Activated CD4-positive, alpha-beta T cell treated with anti-CD3 and anti-CD28 coated beads, Interleukin-2, amount 50 U/mL, for 24 hours (primary cell): ENCODE data around the gene COTL1.

Source experiments
- DNase-seq, 2 donors: peaks; one replicate each; pipeline ENCODE4 v3.0.0-alpha.2; 2020; ENCODE audit warnings: low read depth in 1 of 2, low spot score in 1 of 2

Gene COTL1

DNA sequence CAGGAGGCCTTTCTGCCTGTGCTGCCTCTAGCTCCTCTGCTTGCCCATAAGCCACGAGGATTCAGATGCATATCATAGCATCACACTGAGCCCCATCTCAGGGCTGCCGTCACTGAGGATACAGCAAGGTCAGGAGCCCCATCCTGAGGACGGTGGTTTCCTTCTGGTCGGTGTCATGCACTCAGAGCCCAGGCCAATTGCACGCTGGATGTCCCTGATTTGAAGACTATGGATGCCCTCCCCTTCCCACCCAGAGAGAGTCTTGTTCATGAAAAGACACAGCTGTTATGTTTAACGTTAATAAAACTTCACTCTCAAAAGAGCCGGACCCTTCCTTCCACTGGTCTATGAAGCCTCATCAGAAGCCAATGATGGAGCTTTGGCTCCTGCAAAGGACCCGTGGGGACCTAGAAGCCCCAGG is 19.9 kb downstream of the COTL1 start:
- DNase-seq = no peak

DNA sequence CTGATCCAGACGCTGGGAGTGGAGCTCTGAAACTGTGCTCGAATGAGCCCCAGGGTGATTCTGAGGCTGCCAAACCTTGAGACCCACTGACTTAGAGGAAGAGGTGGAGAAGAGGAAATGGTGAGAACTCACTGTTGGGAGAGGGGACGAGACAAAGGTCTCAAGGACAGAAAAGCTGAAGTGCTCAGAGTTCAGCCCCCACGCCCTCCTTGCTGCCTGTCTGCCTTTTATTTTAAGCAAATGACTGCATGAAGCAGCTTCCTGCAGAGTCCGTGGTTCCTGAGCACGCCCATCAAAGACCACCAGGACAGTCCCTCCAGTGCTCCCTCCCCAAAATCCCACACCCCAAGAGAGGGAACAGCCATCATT is 20.4 kb downstream of the COTL1 start:
- DNase-seq = no peak

DNA sequence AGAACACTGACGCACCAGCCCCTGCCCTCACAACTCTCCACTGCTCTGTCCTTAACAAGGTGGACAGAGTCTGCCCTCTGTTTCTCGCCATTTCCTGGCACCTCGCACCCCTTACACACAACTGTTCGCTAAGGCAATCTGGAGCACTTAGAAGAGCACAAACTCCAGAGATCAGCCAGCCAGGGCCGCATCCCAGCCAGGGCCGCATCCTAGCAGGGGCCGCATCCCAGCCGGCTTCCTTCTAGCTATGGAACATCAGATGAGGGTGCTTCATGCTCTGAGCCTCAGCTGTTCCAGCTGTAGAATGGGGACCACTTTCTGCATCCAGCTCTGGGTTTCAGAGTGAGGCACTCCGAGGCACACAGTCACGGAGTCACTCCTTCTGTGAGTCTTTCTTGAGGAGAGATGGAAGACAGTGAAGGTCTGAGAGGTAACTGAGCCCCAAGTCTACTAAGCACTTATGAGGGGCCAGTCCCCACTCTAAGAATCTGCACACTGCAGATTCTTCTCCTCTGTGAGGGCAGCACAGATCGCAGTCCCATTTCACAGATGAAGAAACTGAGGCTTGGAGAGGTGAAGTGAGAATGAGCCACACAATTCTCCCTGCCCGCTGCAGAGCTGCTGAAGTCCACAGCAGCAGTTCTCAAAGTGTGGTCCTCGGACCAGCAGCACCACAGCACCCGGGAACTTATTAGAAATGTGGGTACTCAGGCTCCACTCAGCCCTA is 20.9 kb downstream of the COTL1 start:
- no peak for DNase-seq

- no peak for DNase-seq
These were observed 21.7 kb downstream of the COTL1 start for GRCh38 chr16:84596161-84596560.

DNA sequence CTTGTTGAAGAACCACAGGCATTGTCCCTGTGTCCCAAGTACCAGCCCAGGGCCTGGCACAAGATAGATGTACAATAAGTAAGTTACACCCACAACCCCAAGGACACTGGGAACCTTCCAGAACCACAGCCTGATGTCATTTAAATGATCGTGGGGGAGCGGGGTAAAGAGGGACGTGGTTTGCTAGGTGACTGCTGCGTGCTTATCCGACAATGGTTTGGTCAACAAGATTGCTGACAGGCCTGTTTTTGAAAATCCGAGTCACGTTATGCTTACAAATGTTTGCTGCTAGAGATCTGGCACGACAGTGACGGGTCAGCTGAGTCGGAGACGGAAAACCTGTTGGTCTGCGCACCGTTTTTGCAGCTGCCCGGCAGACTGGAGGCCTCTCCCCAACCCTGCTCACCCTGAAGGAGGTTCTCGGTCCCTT is 22.8 kb downstream of the COTL1 start:
- no peak for DNase-seq

- DNase-seq = no peak
These were observed 23.2 kb downstream of the COTL1 start for GRCh38 chr16:84594725-84595038.

- peak in 1 of 2 donors; percentile 43 for DNase-seq
These were observed 23.8 kb downstream of the COTL1 start for GRCh38 chr16:84593825-84594724.

DNA sequence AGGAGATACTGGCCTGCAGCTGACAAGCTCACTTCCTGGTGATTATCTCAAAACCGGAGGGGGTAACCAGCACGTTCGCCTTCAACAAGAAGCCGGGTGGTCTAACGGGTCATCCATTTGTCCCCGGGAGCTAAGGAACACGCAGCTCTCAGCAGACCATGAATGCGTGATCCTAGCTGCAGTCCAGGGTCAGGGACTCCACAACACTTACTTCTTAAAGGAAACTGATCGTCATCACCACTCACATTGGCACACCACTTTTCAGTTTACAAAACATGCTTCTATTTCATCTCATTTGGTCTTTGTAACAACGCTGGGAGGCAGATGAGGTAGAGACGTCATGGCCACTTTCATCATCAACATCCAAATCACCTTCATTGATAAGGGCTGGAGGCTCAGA is 25.2 kb downstream of the COTL1 start:
- no peak for DNase-seq

- no peak for DNase-seq
These were observed 27.7 kb downstream of the COTL1 start for GRCh38 chr16:84589975-84590719.

DNA sequence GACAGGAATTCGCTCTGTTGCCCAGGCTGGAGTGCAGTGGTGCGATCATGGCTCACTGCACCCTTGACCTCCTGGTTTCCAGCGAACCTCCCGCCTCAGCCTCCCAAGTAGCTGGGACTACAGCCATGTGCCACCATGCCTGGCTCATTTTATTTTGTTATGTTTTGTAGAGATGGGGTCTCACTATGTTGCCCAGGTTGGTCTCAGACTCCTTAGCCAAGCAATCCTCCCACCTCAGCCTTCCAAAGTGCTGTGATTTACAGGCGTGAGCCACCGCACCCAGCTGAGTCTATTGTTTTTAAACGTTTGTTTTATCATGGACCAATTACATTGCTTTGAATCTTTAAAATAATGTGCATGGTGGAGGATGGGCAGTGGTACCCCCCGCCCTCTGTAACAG is 28.9 kb downstream of the COTL1 start:
- DNase-seq = no peak

- DNase-seq = no peak
These were observed 32.0 kb downstream of the COTL1 start for GRCh38 chr16:84585886-84586285.

GRCh38 chr16:84585467-84585866 is 32.4 kb downstream of the COTL1 start:
- no peak for DNase-seq

DNA sequence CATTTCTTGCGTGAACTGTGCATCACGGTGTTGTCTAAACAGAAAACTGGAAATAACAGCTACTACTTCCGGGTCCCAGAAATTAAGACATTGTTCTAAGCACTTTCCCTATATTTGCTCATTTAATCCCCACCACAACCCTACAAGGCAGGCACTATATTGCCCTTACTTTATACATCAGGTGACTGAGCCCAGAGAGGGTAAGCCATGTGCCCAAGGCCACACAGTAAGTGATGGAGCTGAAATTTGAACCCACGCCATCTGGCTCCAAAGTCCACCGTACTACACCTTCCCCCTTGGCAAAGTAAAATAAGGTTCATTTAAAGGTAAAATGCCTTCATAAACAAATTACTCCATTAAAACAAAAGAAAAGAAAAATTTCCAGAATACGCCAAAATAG is 33.2 kb downstream of the COTL1 start:
- no peak for DNase-seq

DNA sequence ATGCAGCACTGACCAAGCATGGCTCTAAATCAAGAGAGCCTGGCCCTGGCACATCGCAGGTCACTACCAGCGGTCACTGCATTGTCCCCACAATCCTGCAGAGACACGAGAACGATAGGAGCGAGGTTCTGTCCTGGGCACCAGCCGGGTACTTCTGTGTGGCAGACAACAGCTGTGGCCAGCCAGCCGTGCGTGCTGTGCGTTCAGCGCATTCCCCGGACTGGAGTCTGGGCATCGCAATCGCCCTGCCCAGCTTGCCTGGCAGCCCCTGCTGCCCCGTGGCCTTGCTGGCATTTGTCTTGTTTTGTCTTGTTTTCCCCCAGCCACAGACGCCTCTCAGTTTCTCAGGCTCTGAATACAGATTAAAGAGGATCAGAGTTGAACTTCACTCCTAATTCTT is 33.9 kb downstream of the COTL1 start:
- no peak for DNase-seq

- no peak for DNase-seq
These were observed 34.8 kb downstream of the COTL1 start for GRCh38 chr16:84582958-84583516.

- DNase-seq = no peak
These were observed 36.7 kb downstream of the COTL1 start for GRCh38 chr16:84581158-84581557.

- no peak for DNase-seq
These were observed 37.9 kb downstream of the COTL1 start for GRCh38 chr16:84579936-84580335.

DNA sequence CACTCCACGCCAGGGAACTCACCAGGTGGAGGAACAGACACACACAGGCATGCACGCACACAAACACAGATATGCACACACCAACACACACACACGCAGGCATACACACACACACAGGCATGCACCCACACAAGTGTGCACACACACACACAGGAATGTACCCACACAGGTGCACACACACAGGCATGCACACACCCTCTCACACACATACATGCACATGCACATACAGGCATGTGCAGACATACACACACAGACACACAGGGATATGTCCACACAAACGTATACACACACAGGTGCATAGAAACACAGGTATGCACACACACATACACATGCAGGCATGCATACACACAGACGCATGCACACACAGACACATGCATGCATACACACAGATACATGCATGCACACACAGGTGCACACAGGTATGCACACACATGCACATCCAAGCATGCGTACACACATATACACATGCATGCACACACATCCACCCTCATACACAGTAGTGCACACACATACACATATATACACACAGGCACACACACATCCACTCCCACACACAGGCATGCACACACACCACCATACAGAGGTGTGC is 39.2 kb downstream of the COTL1 start:
- DNase-seq = no peak

- no peak for DNase-seq
These were observed 40.7 kb downstream of the COTL1 start for GRCh38 chr16:84577034-84577803.

DNA sequence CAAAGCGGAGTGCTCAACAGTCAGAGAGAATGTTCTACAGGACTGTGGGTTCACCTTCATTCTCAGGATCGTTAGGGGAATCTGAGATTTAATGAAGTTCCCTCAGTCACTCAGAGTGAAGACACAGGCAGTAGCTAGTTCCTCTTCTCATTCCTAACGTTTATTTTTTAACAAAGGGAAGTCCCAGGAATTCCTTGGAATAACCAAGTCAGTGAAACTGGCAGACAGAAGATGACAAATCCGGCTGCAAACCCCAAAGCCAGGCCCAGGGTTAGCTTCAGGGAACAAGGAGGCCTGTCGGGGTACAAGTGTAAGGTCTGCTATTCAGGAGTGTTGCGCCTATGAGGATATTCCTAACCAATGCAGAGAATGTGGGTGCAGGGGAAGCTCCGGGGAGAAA is 42.0 kb downstream of the COTL1 start:
- DNase-seq = no peak
